ENCODE data around the gene CENPP.

Gene CENPP

DNA sequence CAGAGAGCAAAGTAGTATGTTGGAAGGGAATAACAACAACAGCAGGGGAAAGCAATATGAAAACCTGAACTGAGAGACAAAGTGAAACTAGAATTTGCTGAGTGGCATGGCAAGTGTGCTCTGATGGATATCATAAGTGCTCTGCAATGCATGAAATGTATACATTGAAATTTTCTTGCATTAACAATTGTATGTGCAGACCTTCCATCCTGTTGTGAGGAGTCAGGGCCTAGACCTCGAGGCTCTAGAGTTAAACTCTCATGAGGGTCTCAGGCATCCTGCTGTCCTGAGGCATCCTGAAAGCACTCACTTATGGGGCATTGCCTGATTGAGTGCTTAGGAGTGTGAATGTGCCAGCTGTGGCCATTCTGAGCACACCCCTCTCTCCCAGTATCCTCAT is 208.9 kb downstream of the CENPP start:
- TF ChIP-seq POLR2A (IDR thresholded peaks at IDR 0.05; ENCODE audit: low read depth, low read length) = no peak
- DNase-seq (ENCODE audit: insufficient read length, low spot score) (no peak), FAIRE-seq (peak; percentile 97)

DNA sequence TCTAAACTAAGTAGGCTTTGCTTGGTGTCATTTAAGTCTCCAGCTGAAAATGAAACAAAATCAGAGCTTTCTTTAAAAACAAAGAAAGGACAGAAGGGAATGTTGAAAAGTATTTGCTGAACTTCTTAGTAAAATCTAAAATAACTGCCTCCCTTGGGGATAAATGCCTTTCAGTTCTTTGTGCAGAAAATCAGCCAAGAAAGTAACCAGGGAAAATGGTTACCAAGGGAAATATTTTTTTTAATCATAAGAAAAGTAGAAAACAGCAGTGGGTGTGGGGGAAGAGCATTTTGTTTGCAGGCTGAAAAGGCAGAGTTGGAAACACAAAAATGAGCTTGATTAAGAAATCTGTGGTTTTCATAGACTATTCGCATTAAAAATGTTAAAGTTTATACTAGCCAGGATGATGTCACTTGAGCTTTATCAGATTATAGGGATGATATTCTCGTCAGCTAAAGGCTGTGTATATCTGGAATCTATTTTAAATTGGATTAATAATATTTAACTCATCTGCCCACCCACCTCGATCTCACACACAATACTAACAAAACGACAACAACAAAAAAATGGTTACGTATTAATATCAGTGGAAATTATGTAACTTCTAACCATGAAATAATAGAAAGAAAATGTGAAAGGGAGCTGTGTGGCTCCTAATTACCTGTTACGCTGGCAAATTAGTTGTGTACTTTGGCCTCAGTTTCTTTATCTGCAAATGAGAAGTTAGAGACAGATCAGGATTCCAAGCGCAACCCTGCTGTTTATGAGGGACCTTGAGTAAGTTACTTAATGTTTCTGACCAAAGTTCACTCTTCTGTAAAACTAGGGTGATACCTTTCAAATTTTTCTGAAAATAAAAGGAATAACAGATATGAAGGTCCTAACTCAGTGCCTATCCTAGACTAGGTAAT is 210.4 kb downstream of the CENPP start, which contains the start of gene ECM2:
ECM2 (minus strand) TSS at position 51 of the 911 bp plus-strand sequence. CDS start 13,124 bp downstream, outside the sequence.
- DNase-seq (ENCODE audit: insufficient read length, low spot score) (no peak), FAIRE-seq (peak; percentile 60)
- TF ChIP-seq POLR2A (IDR thresholded peaks at IDR 0.05; ENCODE audit: low read depth, low read length) = no peak

DNA sequence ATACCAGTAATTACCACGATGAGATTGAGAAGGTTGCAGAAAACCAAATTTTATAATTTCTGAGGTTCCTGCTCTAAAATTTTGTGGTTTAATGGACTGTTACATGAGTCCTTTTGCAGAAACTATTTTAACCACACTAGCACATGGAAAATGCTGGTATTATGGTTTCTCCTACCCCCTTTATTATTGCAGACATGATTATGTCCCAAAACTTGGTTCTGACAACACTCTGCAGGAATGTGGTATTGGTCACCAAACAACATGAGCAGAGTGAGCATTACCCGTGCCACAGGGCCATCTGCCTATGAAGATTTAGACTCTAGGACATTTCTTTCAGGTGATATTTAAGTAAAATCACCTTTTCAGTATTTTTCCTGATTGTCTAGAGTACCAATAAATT is 212.8 kb downstream of the CENPP start:
- no peak for TF ChIP-seq POLR2A (IDR thresholded peaks at IDR 0.05; ENCODE audit: low read depth, low read length)
- FAIRE-seq (peak; percentile 81), DNase-seq (ENCODE audit: insufficient read length, low spot score) (peak; percentile 42)

DNA sequence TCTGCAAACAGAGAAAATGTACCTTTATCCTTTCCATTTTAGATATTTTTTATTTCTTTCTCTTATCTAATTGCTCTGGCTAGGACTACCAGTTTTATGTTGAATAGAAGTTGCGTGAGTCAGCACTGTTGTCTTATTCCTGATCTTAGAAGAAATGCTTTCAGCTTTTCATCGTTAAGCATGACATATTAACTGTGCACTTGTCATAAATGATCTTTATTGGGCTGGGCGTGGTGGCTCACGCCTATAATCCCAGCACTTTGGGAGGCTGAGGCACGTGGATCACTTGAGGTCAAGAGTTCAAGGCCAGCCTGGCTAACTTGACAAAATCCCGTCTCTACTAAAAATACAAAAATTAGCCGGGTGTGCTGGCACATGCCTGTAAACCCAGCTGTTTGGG is 218.2 kb downstream of the CENPP start:
- no peak for FAIRE-seq
- TF ChIP-seq POLR2A (IDR thresholded peaks at IDR 0.05; ENCODE audit: low read depth, low read length) = no peak
- DNase-seq (ENCODE audit: insufficient read length, low spot score) = no peak

DNA sequence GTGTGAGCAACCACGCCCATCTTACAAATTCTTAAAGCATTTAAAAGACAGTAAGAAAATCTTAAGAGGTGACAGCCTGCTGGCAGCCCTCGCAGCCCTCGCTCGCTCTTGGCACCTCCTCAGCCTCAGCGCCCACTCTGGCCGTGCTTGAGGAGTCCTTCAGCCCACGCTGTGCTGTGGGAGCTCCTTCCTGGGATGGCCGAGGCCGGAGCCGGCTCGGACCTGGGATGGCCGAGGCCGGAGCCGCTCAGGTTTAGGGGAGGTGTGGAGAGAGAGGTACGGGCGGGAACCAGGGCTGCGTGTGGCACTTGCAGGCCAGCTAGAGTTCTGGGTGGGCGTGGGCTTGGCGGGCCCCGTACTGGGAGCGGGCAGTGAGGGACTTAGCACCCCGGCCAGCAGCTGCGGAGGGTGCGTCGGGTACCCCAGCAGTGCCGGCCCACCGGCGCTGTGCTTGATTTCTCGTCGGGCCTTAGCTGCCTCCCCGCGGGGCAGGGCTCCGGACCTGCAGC is 219.3 kb downstream of the CENPP start:
- FAIRE-seq (no peak), DNase-seq (ENCODE audit: insufficient read length, low spot score) (no peak)
- no peak for TF ChIP-seq POLR2A (IDR thresholded peaks at IDR 0.05; ENCODE audit: low read depth, low read length)

DNA sequence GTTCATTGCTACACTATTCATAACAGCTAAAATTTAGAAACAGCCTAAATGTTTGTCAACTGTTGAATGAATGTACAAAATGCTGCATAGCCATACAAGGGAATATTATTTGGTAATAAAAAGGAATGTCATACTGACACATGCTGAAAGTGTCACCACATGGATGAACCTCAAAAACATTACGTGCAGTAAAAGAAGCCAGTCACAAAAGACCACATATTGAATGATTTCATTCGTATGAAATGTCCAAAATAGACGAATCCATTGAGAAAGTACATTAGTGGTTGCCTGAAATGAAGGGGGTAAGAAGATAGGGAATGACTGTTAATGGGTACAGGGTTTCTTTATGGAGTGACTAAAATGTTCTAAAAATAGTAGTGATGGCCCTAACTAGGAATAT is 221.6 kb downstream of the CENPP start:
- FAIRE-seq (no peak), DNase-seq (ENCODE audit: insufficient read length, low spot score) (no peak)
- no peak for TF ChIP-seq POLR2A (IDR thresholded peaks at IDR 0.05; ENCODE audit: low read depth, low read length)

DNA sequence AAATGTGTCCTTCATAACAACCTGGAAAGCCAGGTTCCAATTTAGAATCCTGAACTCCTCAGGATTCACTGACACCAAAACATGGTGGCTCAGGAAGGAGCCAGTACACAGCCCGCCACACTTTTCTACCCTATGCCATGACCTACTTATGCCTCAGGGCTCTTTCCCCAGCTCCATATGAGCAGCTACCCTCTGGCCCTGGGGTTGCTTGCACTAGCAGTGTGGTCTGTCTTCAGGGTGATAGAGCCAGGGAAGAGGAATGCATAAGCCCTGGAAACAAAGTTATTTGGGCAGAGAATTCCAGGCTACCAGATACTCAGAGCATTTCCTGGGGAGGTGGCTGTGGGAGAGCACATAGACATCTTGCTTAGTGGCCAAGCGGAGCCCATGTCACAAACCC is 225.0 kb downstream of the CENPP start:
- FAIRE-seq (no peak), DNase-seq (ENCODE audit: insufficient read length, low spot score) (no peak)
- TF ChIP-seq POLR2A (IDR thresholded peaks at IDR 0.05; ENCODE audit: low read depth, low read length) = no peak

DNA sequence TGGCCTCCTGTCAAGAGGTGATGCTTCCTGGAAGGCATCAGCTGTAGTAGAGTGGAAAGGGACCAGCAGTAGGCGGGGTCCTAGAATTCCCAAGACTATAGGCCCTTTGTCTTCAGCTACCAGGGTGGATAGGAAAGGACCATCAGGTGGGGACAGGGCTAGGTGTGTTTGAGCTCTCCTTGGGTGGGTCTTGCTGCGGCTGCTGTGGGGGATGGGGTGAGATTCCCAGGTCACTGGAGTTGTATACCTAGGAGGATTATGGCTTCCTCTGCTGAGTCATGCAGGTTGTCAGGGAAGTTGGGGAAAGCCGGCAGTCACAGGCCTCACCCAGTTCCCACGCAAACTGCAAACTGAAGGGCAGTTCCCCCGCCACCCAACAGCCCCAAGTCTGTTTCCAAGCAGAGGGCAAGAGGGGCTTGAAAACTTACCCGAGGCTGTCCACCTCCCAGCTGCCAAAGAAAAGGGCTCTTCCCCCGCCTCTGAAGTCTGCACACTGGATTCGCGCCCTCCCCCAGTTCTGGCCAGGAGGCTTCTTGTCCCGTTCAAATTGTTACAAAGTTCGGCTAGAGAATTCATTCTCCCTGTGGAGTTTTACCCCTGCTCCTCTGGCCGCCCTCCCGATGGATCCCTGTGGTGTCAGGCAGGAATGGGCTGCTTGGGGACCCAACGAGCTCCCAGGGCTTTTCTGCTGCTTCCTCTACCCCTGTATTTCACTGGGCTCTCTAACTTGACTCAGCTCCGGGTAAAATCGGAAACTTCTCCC is 233.0 kb downstream of the CENPP start:
- TF ChIP-seq POLR2A (IDR thresholded peaks at IDR 0.05; ENCODE audit: low read depth, low read length) = no peak
- FAIRE-seq = no peak
- DNase-seq (ENCODE audit: insufficient read length, low spot score) = no peak

DNA sequence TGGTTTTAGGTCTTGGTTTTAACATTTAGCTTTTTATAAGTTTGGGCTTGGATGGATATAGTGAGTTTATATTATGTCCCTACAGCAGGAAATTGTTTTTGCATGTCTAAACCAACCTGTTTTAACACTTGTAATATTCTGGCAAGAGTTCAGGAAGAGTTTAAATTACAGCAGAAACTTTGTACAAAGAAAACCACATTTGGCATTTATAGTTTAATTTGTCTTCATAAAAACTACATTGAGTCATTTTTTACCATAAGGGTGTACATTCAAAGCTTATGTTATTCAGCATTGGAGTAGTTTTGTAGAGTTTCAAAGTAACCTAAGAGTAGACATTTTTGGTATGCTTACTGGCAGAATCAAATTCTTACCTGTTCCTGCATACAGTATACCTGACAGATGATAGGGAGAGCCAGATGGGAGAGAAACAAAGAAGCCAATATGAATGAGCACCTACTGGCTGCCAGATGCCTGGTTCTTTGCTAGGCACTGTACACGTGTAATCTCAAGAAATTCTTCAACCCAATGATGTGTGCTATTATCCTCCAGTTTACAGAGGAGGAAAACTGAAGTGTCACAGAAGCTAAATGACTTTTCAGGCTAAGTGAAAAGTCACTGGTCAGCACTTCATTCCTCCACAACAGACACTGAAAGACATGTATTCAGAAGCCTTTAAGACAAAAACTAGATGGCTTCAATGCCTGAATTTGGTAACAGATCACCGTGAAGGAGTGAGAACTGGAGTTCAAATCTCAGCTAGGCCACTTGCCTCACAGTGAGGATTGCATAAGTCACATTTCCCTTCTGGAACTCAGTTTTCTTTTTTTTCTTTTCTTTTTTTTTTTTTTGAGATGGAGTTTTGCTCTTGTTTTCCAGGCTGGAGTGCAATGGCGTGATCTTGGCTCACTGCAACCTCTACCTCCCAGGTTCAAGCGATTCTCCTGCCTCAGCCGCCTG is 235.9 kb downstream of the CENPP start:
- no peak for TF ChIP-seq POLR2A (IDR thresholded peaks at IDR 0.05; ENCODE audit: low read depth, low read length)
- DNase-seq (ENCODE audit: insufficient read length, low spot score) (no peak), FAIRE-seq (no peak)

DNA sequence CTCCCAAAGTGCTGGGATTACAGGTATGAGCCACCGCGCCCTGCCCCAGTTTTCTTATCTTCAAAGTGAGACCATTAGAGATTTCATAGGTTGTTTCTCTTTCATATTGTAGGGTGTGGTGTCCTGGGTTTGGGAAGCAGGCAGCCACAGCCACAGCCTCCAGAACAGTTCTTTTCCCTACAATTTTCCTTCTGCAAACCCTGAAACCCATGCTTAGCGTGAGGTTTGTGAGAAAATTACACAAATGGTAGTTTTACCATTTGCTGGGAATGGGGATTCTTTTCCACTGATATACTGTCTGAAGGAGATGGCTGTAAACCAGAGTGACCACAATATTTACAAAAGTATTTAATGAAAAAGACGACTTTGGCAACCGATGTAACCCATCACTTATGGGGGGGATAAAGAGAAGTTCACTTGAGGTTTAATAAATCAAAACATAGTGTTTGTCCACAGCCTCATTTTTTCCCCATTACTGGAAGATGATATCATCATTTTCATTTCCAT is 236.8 kb downstream of the CENPP start:
- no peak for TF ChIP-seq POLR2A (IDR thresholded peaks at IDR 0.05; ENCODE audit: low read depth, low read length)
- FAIRE-seq = no peak
- no peak for DNase-seq (ENCODE audit: insufficient read length, low spot score)

DNA sequence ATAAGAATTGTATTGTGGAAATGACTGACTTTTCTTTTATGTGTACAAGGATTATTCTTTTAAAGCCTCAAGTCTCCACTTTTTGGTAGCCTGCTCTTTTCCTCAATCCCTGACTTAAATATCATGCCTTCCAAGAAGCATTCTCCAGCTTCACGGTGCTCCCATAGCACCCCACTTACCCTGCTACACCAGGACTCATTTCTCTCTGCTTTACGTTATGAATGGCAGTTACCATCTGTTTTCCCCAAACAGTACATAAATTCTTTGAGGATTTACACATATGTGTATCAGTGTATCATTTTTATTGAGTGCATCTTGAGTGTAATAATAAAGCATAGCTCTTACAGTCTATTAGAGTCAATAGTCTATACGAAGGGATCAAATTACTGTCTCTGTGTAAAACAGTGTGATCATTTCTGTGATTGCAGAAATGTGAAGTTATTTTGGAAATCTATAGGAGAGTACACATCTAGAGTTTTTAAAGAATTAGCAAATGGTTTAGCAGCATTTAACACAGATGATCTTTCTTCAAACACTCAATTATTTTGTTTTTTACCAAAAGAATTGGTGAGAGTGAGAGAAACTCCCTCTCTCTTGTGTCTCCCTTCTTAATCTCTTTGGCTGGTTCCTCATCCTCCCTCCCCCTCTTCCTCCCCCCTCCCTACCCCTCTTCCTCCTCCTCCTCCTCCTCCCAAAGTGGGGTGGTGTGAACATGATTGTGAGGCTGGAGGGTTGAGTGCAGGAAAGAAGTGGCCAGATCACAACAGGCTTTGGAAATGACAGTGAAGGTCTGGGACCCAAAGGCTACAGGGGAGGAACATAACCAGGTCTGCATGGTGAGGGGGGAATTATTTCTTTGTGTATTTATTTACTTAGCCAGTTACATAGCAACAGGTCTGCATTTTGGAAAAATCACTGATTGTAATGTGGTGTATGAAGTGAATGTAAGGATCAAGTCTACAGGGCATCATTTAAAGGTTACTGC is 237.7 kb downstream of the CENPP start:
- FAIRE-seq (no peak), DNase-seq (ENCODE audit: insufficient read length, low spot score) (no peak)
- TF ChIP-seq POLR2A (IDR thresholded peaks at IDR 0.05; ENCODE audit: low read depth, low read length) = no peak

DNA sequence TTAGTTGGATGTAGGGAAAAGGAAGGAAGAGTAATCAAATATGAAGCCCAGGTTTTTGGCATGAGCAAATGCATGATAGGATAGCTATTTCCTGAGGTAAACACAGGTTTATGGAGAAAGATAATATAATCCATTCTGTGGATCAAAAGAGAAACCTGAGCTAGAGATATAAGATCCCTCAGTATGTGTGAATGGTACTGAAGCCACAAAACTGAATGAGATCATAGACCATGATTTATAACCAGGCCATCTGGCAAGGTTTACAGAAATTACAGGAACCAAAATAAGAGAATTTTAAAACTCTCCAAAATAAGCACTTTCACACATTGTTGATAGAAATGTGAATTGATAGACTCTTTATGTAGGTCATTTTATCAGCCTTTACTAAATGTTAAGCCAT is 238.8 kb downstream of the CENPP start:
- FAIRE-seq (no peak), DNase-seq (ENCODE audit: insufficient read length, low spot score) (no peak)
- no peak for TF ChIP-seq POLR2A (IDR thresholded peaks at IDR 0.05; ENCODE audit: low read depth, low read length)

Data from H54 (cell line).